ENCODE data around the gene CHD9NB.

GRCh38 chr16:53084746-53085334 lies 32.1 kb upstream of the CHD9NB start:
- TF ChIP-seq ZNF165 (CRISPR knock-in tag; IDR thresholded peaks at IDR 0.05; ENCODE audit: borderline replicate concordance) (no peak), MTA1 (IDR thresholded peaks at IDR 0.05; ENCODE audit: borderline replicate concordance) (no peak), ZNF76 (CRISPR knock-in tag; IDR thresholded peaks at IDR 0.05; ENCODE audit: borderline replicate concordance) (no peak), CC2D1A (IDR thresholded peaks at IDR 0.05) (no peak), TFE3 (CRISPR knock-in tag; IDR thresholded peaks at IDR 0.05) (no peak)
- TF ChIP-seq, protein P1, sequence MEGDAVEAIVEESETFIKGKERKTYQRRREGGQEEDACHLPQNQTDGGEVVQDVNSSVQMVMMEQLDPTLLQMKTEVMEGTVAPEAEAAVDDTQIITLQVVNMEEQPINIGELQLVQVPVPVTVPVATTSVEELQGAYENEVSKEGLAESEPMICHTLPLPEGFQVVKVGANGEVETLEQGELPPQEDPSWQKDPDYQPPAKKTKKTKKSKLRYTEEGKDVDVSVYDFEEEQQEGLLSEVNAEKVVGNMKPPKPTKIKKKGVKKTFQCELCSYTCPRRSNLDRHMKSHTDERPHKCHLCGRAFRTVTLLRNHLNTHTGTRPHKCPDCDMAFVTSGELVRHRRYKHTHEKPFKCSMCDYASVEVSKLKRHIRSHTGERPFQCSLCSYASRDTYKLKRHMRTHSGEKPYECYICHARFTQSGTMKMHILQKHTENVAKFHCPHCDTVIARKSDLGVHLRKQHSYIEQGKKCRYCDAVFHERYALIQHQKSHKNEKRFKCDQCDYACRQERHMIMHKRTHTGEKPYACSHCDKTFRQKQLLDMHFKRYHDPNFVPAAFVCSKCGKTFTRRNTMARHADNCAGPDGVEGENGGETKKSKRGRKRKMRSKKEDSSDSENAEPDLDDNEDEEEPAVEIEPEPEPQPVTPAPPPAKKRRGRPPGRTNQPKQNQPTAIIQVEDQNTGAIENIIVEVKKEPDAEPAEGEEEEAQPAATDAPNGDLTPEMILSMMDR (IDR thresholded peaks at IDR 0.05 in 2 of 3, conservative IDR thresholded peaks at IDR 0.05 in 1 of 3; ENCODE audit: insufficient read depth in 2 of 3, low read depth in 1 of 3, low read length in 3 of 3): no peak
- TF ChIP-seq, protein P2, sequence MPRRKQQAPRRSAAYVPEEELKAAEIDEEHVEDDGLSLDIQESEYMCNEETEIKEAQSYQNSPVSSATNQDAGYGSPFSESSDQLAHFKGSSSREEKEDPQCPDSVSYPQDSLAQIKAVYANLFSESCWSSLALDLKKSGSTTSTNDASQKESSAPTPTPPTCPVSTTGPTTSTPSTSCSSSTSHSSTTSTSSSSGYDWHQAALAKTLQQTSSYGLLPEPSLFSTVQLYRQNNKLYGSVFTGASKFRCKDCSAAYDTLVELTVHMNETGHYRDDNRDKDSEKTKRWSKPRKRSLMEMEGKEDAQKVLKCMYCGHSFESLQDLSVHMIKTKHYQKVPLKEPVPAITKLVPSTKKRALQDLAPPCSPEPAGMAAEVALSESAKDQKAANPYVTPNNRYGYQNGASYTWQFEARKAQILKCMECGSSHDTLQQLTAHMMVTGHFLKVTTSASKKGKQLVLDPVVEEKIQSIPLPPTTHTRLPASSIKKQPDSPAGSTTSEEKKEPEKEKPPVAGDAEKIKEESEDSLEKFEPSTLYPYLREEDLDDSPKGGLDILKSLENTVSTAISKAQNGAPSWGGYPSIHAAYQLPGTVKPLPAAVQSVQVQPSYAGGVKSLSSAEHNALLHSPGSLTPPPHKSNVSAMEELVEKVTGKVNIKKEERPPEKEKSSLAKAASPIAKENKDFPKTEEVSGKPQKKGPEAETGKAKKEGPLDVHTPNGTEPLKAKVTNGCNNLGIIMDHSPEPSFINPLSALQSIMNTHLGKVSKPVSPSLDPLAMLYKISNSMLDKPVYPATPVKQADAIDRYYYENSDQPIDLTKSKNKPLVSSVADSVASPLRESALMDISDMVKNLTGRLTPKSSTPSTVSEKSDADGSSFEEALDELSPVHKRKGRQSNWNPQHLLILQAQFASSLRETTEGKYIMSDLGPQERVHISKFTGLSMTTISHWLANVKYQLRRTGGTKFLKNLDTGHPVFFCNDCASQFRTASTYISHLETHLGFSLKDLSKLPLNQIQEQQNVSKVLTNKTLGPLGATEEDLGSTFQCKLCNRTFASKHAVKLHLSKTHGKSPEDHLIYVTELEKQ (CRISPR knock-in tag; IDR thresholded peaks at IDR 0.05): no peak

Measured in K562 (cell line).